ENCODE data around the gene BASP1.

- no peak for TF ChIP-seq ZNF274 (IDR thresholded peaks at IDR 0.05; ENCODE audit: low read length)
- no peak for TF ChIP-seq ZNF274 (tag by site-specific recombination; IDR thresholded peaks at IDR 0.05; ENCODE audit: borderline replicate concordance)
- TF ChIP-seq, protein P1, sequence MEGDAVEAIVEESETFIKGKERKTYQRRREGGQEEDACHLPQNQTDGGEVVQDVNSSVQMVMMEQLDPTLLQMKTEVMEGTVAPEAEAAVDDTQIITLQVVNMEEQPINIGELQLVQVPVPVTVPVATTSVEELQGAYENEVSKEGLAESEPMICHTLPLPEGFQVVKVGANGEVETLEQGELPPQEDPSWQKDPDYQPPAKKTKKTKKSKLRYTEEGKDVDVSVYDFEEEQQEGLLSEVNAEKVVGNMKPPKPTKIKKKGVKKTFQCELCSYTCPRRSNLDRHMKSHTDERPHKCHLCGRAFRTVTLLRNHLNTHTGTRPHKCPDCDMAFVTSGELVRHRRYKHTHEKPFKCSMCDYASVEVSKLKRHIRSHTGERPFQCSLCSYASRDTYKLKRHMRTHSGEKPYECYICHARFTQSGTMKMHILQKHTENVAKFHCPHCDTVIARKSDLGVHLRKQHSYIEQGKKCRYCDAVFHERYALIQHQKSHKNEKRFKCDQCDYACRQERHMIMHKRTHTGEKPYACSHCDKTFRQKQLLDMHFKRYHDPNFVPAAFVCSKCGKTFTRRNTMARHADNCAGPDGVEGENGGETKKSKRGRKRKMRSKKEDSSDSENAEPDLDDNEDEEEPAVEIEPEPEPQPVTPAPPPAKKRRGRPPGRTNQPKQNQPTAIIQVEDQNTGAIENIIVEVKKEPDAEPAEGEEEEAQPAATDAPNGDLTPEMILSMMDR (tag by site-specific recombination; IDR thresholded peaks at IDR 0.05), result no peak
- TF ChIP-seq ZEB2 (tag by site-specific recombination; IDR thresholded peaks at IDR 0.05), result no peak
- TF ChIP-seq ZNF184 (tag by site-specific recombination; IDR thresholded peaks at IDR 0.05), result no peak
- TF ChIP-seq ZFP41 (tag by site-specific recombination; IDR thresholded peaks at IDR 0.05; ENCODE audit: borderline replicate concordance), result no peak
- no peak for TF ChIP-seq ZNF138 (tag by site-specific recombination; IDR thresholded peaks at IDR 0.05; ENCODE audit: borderline replicate concordance)
- TF ChIP-seq ZNF558 (tag by site-specific recombination; IDR thresholded peaks at IDR 0.05), result no peak
Observed at GRCh38 chr5:17206021-17206420, 11.4 kb upstream of the BASP1 start.

All from HEK293 (cell line).